22Rv1 (cell line): Measurements from ENCODE around the gene ARFGAP1.

Source experiments
- H3K27ac ChIP-seq: fragments of 450-650 bp; 2 replicates; pipeline ENCODE4 v1.5.1; 2017
- ZFX ChIP-seq: fragments of 450-650 bp; IDR thresholded peaks from 2 replicates; pipeline ENCODE4 v1.6.1; 2017; ENCODE audit warnings: antibody characterized with exemption, borderline replicate concordance
- TF ChIP-seq, protein P1 (sequence below): fragments of 450-650 bp; IDR thresholded peaks from 2 replicates; pipeline ENCODE4 v1.5.1; 2017; ENCODE audit warnings: mild to moderate bottlenecking

Gene ARFGAP1

DNA sequence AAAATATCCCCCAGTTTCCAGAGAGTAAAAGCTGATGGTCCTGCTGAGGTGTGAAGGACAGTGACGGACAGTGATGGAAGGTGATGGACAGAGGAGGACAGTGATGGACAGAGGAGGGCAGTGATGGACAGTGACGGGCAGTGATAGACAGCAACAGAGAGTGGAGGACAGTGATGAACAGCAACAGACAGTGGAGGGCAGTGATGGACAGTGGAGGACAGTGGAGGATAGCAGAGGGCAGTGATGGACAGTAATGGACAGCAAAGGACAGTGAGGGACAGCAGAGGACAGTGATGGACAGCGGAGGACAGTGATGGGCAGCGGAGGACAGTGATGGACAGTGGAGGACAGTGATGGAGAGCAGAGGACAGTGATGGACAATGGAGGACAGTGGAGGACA is 15.7 kb upstream of the ARFGAP1 start:
- TF ChIP-seq, protein P1, sequence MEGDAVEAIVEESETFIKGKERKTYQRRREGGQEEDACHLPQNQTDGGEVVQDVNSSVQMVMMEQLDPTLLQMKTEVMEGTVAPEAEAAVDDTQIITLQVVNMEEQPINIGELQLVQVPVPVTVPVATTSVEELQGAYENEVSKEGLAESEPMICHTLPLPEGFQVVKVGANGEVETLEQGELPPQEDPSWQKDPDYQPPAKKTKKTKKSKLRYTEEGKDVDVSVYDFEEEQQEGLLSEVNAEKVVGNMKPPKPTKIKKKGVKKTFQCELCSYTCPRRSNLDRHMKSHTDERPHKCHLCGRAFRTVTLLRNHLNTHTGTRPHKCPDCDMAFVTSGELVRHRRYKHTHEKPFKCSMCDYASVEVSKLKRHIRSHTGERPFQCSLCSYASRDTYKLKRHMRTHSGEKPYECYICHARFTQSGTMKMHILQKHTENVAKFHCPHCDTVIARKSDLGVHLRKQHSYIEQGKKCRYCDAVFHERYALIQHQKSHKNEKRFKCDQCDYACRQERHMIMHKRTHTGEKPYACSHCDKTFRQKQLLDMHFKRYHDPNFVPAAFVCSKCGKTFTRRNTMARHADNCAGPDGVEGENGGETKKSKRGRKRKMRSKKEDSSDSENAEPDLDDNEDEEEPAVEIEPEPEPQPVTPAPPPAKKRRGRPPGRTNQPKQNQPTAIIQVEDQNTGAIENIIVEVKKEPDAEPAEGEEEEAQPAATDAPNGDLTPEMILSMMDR: no peak
- no peak for TF ChIP-seq ZFX
- no peak overlapping the region for H3K27ac ChIP-seq

DNA sequence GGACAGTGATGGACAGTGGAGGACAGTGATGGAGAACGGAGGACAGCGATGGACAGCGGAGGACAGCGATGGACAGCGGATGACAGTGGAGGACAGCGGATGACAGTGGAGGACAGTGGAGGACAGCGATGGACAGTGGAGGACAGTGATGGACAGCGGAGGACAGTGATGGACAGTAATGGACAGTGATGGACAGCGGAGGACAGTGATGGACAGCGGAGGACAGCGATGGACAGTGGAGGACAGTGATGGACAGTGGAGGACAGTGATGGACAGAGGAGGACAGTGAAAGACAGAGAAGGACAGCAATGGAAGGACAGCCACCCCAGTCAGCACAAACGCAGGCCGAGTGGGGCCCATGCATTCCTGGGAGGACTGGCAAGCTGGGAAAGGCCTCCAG is 15.0 kb upstream of the ARFGAP1 start:
- no peak overlapping the region for H3K27ac ChIP-seq
- TF ChIP-seq, protein P1: no peak
- TF ChIP-seq ZFX: no peak

DNA sequence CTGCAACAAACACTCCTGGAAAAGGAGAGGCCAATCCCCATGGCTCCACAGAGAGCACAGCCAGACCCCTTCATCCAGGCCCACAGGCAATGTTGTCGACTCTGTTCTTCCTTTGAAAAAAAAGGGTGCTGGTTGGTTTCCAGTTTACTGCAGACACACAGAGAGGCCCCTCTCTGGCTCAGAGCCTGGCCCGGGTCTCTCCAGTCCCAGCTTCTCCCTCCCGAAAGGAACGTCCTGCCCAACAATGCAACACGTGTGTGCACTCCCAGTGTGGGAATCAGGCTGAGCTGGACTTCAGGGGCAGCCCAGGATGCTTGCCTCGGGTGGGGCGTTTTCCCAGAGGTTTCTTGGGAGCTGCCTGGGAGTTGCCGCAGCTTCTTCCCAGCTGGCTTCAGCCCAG is 13.8 kb upstream of the ARFGAP1 start:
- H3K27ac ChIP-seq: no peak overlapping the region
- no peak for TF ChIP-seq ZFX
- TF ChIP-seq, protein P1: no peak

DNA sequence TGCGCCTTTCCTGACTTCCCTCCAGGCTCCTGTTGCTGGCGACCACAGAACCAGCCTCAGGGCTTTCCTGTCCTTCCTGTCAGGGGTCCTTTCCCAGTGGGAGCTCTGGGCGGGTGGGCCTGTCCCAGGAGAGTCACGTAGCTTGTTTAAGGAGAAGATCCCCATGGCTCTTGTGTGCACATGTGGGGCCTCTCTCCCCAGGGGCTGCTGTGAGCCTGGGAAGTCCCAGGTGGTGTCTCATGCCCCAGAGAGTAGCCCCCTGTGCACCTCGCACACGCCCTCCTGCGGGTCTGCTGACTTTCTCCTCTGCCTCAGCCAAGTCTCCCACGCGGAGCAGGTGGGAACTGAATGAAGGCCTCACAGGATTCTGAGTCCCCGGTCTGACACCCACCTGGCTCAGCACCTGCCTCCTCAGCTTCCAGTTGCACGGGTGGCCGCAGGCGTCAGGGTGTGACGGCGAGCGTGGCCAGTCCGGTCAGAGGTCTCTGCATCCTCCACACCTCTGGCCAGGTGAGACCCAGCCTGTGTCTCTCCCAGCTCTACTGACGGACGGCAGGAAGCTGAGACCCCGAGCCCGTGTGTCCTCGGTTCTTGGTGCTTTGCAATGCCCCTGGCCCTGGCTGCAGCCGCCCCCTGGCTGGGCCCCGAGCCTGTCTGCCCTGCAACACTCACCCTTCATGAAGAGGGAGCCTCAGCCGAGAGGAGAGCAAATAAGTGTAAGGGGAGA is 12.7 kb upstream of the ARFGAP1 start:
- TF ChIP-seq, protein P1: no peak
- H3K27ac ChIP-seq: no peak overlapping the region

DNA sequence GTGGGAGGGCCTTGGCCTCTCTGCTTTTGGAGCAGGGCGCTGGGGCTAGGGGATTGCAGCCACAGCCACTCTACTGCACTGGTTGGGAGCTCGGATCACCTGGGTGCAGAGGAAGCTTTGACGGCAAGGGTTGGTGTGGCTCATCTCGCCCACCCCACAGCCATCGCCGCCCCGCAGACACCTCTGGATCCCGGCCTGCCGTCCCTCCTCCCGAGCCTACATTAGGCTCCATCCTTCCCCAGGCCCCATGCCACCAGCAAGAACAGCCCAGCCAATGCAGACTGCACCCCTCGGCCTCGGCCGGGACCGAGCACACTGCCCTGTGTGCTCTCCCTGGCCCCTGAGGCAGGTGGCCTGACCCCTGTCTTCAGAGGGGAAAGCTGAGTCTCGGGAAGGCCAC is 12.1 kb upstream of the ARFGAP1 start:
- H3K27ac ChIP-seq: no peak overlapping the region
- no peak for TF ChIP-seq ZFX
- TF ChIP-seq, protein P1: no peak

DNA sequence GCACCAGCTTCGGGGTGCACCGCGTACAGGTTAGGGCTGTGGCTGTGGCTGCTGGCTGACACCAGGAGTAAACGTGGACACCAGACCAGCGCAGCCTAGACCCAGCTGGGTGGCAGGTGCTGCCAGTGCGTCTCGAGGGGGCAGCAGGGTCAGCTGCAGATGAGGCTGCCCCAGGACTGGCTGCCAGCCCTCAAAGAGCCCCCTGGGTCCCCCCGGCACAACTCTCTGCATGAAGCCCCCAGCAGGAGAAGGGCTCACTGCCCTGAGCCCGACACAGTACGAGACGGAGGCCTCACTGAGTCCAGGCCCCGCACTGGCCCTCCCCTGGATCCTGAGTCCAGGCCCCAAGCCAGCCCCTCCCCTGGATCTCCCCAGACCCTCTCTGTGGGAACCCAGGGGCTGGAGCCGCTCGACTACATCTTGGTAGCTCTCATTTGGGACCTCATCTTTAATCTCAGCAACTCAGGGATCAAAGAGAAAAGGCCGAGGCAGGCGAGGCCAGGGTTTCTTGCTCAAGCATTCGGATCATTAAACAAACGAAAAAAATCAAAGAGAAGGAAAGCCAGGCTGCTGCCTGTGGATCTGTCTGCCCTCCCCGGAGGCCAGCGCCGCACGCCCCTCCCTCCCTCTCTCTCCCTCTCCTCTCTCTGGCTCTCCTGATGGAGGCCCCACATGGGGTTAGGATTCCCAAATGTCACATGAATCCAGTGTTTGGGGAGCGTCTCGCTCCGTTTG is 11.4 kb upstream of the ARFGAP1 start:
- H3K27ac ChIP-seq: no peak overlapping the region
- no peak for TF ChIP-seq ZFX
- TF ChIP-seq, protein P1: no peak
